GM12878 (cell line): ENCODE measurements around the gene PHKB. TPM values are rescaled to one million over a fixed set of nuclear protein-coding genes. Genes with fewer than 3 reads are reported as not detected.

Experiments
- ATAC-seq: fragments of 200-7000 bp; cut with Tn5 transposase; 3 replicates; pipeline ENCODE4 v1.9.1; 2020; ENCODE audit warnings: mild to moderate bottlenecking, moderate library complexity
- BruUV-seq: library from RNA; stranded (reverse); fragments of 400-500 nt; replicated peaks from 2 replicates; lab custom pipeline; 2021; lab: Mats Ljungman, UMichigan
- CTCF ChIA-PET: fragments of 300-600 bp; sonication (Branson Sonifier 250); formaldehyde crosslinking; extraction: SDS; loops from one replicate; lab custom pipeline; 2021; ENCODE audit warnings: inconsistent platforms; lab: Yijun Ruan, JAX
- POLR2A ChIA-PET: fragments of 350-600 bp; formaldehyde crosslinking; extraction: SDS; loops from one replicate; lab custom pipeline; 2021; ENCODE audit warnings: inconsistent platforms; lab: Charles Lee
- RAD21 ChIA-PET: fragments of 300-600 bp; sonication (Branson Sonifier 250); formaldehyde crosslinking; loops from one replicate; lab custom pipeline; 2023; ENCODE audit warnings: antibody characterized with exemption; ENCODE audit not compliant: unreplicated experiment; lab: Charles Lee
- SMC1A ChIA-PET: fragments of 300-600 bp; sonication (Branson Sonifier 250); formaldehyde crosslinking; loops from one replicate; lab custom pipeline; 2023; ENCODE audit not compliant: unreplicated experiment, uncharacterized antibody; lab: Charles Lee
- DNase-seq: peaks from one replicate; pipeline ENCODE4 v3.0.0-alpha.2; 2011; ENCODE audit warnings: low read depth, low spot score
- FAIRE-seq: peaks from 3 replicates; lab custom pipeline; 2011; peaks lifted over from hg19 to GRCh38; lab: Jason Lieb, UNC
- H2AFZ ChIP-seq: 2 replicates; pipeline ENCODE4 v1.6.0; 2011; ENCODE audit warnings: low read depth, low read length, control low read depth; ENCODE audit not compliant: control insufficient read depth
- H3K27ac ChIP-seq: 2 replicates; pipeline ENCODE4 v1.5.1; 2011; ENCODE audit warnings: control low read depth; ENCODE audit not compliant: control insufficient read depth, insufficient read depth
- H3K27me3 ChIP-seq, 2 experiments: replicated peaks in 1 of 2; 2 replicates each; pipeline versions ENCODE4 v1.6.0 to v1.6.1; 2011; ENCODE audit warnings: low read length in 1 of 2; ENCODE audit not compliant: control insufficient read depth in 2 of 2, insufficient read depth in 2 of 2
- H3K36me3 ChIP-seq, 2 experiments: 2 replicates each; pipeline ENCODE4 v1.5.1; 2011; ENCODE audit warnings: low read length in 1 of 2; ENCODE audit not compliant: control insufficient read depth in 2 of 2, insufficient read depth in 2 of 2
- H3K4me1 ChIP-seq: 2 replicates; pipeline ENCODE4 v1.6.1; 2011; ENCODE audit warnings: mild to moderate bottlenecking, low read length, moderate library complexity, mixed read lengths; ENCODE audit not compliant: control insufficient read depth, insufficient read depth
- H3K4me2 ChIP-seq: 2 replicates; pipeline ENCODE4 v1.6.0; 2011; ENCODE audit warnings: control low read depth; ENCODE audit not compliant: control insufficient read depth, insufficient read depth
- H3K4me3 ChIP-seq: fragments of 200-600 bp; sonication (generic); 2 replicates; pipeline ENCODE4 v1.5.1; 2016
- H3K79me2 ChIP-seq: 2 replicates; pipeline ENCODE4 v1.6.0; 2011; ENCODE audit warnings: low read length; ENCODE audit not compliant: control insufficient read depth, insufficient read depth
- H3K9ac ChIP-seq: 2 replicates; pipeline ENCODE4 v1.8.0; 2011; ENCODE audit warnings: low read length, control low read depth, mixed read lengths; ENCODE audit not compliant: control insufficient read depth, insufficient read depth
- H3K9me3 ChIP-seq: replicated peaks from 3 replicates; pipeline ENCODE4 v1.5.1; 2011; ENCODE audit warnings: mild to moderate bottlenecking, low read length; ENCODE audit not compliant: control insufficient read depth, insufficient read depth
- H4K20me1 ChIP-seq: 2 replicates; pipeline ENCODE4 v1.6.0; 2011; ENCODE audit not compliant: control insufficient read depth, insufficient read depth
- BACH1 ChIP-seq: fragments of 450-650 bp; IDR thresholded peaks from 2 replicates; pipeline ENCODE4 v1.6.1; 2017; ENCODE audit warnings: mild to moderate bottlenecking, borderline replicate concordance
- CEBPZ ChIP-seq: fragments of 150-350 bp; IDR thresholded peaks from 2 replicates; pipeline ENCODE4 v1.6.1; 2016; ENCODE audit warnings: low read depth, low read length
- CHD2 ChIP-seq: IDR thresholded peaks from 2 replicates; pipeline ENCODE4 v1.6.1; 2011; ENCODE audit warnings: low read depth, low read length, improper control_type of control experiment, borderline replicate concordance
- ELK1 ChIP-seq: IDR thresholded peaks from 2 replicates; pipeline ENCODE4 v1.6.1; 2012; ENCODE audit warnings: low read depth, low read length, improper control_type of control experiment
- IRF4 ChIP-seq: IDR thresholded peaks from 2 replicates; pipeline ENCODE4 v1.6.1; 2011; ENCODE audit warnings: low read depth, low read length
- RBBP5 ChIP-seq: fragments of 200-600 bp; sonication (generic); conservative IDR thresholded peaks from 2 replicates; pipeline ENCODE4 v1.6.1; 2016
- RFX5 ChIP-seq: IDR thresholded peaks from 2 replicates; pipeline ENCODE4 v1.6.1; 2011; ENCODE audit warnings: low read depth, low read length, improper control_type of control experiment
- SKIL ChIP-seq: fragments of 450-650 bp; IDR thresholded peaks from 2 replicates; pipeline ENCODE4 v1.6.1; 2017; ENCODE audit warnings: mild to moderate bottlenecking, low read depth, inconsistent platforms; ENCODE audit not compliant: poor library complexity, severe bottlenecking
- SP1 ChIP-seq: IDR thresholded peaks from one replicate; pipeline ENCODE4 v1.6.1; 2011; ENCODE audit warnings: low read depth, low read length
- SUZ12 ChIP-seq: fragments of 200-600 bp; sonication (generic); IDR thresholded peaks from one replicate; pipeline ENCODE4 v1.6.1; 2018; ENCODE audit warnings: antibody characterized with exemption, mild to moderate bottlenecking; ENCODE audit not compliant: unreplicated experiment
- ZNF592 ChIP-seq: fragments of 450-650 bp; IDR thresholded peaks from 2 replicates; pipeline ENCODE4 v1.6.1; 2017; ENCODE audit warnings: mild to moderate bottlenecking, moderate library complexity
- WGBS: methylation state at CpG from one replicate; pipeline ENCODE4 v1.1.6; 2016; ENCODE audit warnings: low lambda C conversion rate; ENCODE audit not compliant: insufficient replicate concordance, insufficient coverage; ENCODE audit errors: missing lambda C conversion rate; 5-methylcytosine and 5-hydroxymethylcytosine counted together
- in situ Hi-C: fragments of 300-500 bp; cut with MboI; formaldehyde crosslinking; loops from 9 replicates; pipeline ENCODE4 v1.14.3; 2018; ENCODE audit warnings: mixed read lengths
- intact Hi-C: fragments of 100-400 bp; cut with micrococcal nuclease; formaldehyde crosslinking; loops from one replicate; pipeline ENCODE4 v1.14.2; 2022; ENCODE audit not compliant: unreplicated experiment
- polyA plus RNA-seq, 11 experiments: library from polyadenylated mRNA; depleted of rRNA in 4 of 11; unstranded in 6 of 11; stranded (reverse) in 5 of 11; fragments of >200 nt; fragmentation: Nextera tagmentation in 4 of 11; fragmentation: Illumina TruSeq in 1 of 11; extraction: Ambion mirVana in 4 of 11; extraction: Trizol in 1 of 11; gene quantifications; 1 replicate in 1 of 11; 2 replicates in 10 of 11; pipeline versions ENCODE4 v1.2.1 to v1.2.3, GENCODE V29; 2011 to 2016; ENCODE audit warnings: inconsistent platforms in 2 of 11, missing spikeins in 2 of 11, low read depth in 1 of 11
- total RNA-seq, 4 experiments: library from RNA; depleted of rRNA in 3 of 4; stranded (reverse); fragments of >200 nt in 3 of 4; fragmentation: Illumina TruSeq in 1 of 4; extraction: Trizol in 1 of 4; gene quantifications; 2 replicates each; pipeline versions ENCODE4 v1.2.1 to v1.2.3, GENCODE V29; 2013 to 2021

Gene PHKB
- total and polyA plus RNA-seq, 10 of the 15 experiments (the other 5 are each of a cell fraction or from before 2014, with no cell fraction given), result 14.2 to 65.6 (median 37.0) TPM

- Histone ChIP-seq H3K27ac (no peak overlapping the region), H3K9me3 (no peaks in the 10 kb centered on the region), H3K9ac (no peak overlapping the region), H3K4me2 (no peak overlapping the region), H2AFZ (no peak overlapping the region), H3K79me2 (no peaks in the 10 kb centered on the region), H3K27me3 (no peaks in the 10 kb centered on the region), H3K4me3 (no peak overlapping the region), H3K4me1 (peaks cover 3% of the 10 kb centered on the region), H4K20me1 (no peaks in the 10 kb centered on the region), H3K36me3 (no peaks in the 10 kb centered on the region)
- WGBS, result 80% methylated on average over 5 of the region's 5 CpGs
- DNase-seq (no peak), FAIRE-seq (no peak), ATAC-seq (no peak)
- BruUV-seq, result no TSS peak
- ChIA-PET POLR2A (no interaction called here), RAD21 (no interaction called here), CTCF (no interaction called here), SMC1A (no interaction called here)
- intact Hi-C loops (no loop called here), in situ Hi-C loops (no loop called here)
- no peak for TF ChIP-seq SP1
- no peak for TF ChIP-seq RFX5
- no peak for TF ChIP-seq BACH1
- TF ChIP-seq CHD2, result no peak
- no peak for TF ChIP-seq SKIL
- no peak for TF ChIP-seq IRF4
- TF ChIP-seq SUZ12, result no peak
- no peak for TF ChIP-seq ELK1
- no peak for TF ChIP-seq RBBP5
- TF ChIP-seq CEBPZ, result no peak
- no peak for TF ChIP-seq ZNF592
These were observed 255.4 kb downstream of the PHKB start for GRCh38 chr16:47716571-47716970.
